HS-5 (cell line): ENCODE data around the gene LAMP1.
"Not testable (repeated sequence)": the region's sequence is repeated elsewhere in the genome, so short reads cannot be mapped to it uniquely, and the experiment has no call there.

Source experiments
- DNase-seq: peaks from one replicate; pipeline ENCODE4 v3.0.0-alpha.2; 2012; ENCODE audit warnings: low read depth

Gene LAMP1

DNA sequence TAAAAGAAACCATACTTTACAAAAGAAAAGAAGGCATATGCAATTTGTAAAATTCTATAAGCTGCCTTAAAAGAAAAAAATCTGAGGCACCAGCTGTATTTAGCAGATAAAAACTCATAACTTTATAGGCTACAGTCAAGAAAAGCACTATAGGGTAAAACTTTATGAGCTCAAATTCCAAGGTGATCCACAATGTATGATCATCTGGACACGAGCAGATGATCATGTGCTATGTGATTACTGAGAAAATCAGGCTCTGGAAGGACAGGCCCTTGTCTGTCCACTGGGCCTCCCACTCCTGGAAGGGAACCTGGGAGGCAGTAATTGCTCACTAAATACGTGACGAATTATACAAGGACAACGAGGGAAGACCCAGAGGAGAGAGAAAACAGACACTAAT is 59.6 kb downstream of the LAMP1 start:
- DNase-seq, result no peak

DNA sequence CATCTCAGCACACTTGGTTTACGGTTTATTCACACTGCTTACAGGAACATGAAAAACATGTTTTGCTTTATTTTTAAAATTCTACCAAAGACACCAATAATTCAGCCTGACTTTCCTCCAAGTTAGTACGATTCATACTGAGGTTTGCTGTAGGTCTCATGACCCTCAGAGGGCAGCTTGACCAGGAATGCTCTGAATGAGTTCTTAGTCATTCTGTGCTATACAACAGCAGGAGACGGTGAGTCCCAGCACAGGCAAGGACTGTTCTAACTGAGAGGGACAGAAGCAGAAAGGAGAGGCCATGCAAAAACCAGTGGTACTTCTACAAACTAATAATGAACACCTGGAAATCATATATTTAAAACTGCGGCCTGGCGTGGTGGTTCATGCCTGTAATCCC is 60.5 kb downstream of the LAMP1 start:
- DNase-seq, result peak; percentile 11

DNA sequence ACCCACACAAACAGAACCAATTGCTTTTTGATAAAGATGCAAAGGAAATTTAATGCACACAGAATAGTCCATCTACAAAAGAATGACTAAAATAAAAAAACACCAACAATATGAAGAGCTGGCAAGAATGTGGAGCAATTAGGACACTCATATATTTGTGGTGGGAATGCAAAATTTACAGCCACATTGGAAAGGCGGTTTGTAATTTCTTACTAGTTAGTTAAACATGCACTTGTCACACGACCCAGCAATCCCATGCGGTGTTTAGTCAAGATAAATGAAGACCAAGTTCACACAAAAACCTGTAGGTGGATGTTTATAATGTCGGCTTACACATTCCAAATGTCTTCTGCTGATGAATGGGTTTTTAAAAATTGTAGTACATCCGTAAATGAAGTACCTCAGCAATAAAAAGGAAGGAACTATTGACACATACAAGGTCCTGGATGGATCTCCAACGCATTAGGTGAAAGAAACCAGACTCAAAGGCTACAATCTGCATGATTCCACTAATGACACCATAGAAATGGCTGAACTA is 61.7 kb downstream of the LAMP1 start:
- no peak for DNase-seq

DNA sequence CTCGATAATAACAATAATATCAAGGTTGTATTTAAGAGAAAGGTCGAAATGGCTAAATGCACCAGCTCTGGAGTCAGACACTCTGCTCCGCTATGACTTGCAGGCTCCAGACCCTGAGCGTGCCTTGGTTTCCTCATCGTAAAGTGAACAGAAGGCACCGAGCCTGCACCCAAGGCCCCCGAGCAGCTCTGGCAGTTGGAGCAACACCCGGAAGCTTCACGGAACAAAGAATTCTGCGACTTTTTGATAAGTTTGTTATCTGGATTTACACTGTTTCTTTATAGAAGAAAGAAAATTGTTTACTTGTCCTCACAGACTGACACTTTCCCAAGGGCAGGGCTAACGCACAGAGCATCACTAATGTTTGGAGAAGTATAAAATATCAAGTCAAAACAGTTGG is 62.5 kb downstream of the LAMP1 start:
- DNase-seq, result no peak

DNA sequence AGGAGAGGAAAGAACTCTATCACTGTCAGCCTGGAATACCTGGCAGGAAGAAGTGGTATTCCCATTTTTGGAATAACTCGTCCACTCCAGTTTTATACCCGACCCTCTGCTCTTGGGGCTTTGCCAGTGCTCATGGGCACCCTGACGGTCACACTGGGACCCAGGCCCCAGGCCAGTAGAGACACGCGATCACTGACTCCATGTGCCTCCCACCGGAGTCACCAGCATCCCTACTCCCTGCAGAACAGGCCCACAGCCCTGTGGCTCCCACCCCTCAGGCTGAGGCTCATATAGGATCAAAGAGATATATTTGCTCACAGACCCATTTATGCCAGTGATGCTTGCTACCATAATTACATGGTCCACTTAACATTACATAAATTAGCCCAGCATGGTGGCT is 63.4 kb downstream of the LAMP1 start:
- DNase-seq, result no peak

DNA sequence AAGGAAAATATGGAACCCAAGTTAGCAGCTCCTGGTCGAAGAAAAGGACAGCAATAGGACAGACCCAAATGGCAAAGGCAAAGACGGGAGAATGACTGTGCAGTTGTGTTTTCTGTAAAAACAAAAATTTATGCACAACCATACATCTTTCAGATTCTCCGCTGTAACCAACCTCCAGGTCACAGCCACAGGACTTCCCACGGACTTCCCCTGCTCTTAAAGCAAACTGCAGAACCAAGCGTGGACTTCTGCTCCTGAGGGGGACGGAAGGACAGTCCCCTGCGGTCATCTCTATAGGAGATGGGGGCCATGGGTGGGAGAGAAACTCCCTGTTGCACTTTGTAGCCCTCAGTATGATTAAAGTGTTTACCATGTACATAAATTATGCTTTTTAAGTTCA is 64.4 kb downstream of the LAMP1 start:
- DNase-seq, result no peak

DNA sequence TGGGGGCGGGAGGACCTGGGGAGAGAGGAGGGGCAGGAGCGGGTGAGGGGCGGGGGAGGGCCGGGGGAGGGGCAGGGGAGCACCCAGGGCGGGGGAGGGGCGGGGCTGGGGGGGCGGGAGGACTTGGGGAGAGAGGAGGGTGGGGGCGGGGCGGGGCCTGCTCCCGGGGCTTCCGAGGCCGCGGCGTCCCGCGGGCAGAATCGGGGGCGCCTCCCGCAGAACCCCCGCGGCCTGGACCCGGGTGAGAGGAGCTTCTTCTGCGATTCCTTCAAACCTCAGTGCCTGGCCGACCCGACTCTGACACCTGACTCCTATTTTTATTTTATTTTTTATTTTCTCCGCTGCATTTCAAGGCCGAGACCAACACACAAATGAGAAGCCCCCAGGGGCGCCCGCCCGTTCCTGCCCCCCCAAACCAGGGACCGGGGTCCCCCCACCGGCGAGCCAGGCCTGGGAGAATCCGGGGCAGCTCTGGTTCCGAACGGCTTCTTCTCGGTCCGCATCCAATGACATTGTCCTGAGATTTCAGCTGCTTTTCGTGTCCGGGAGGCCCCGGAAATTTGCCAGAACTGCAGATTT is 67.4 kb downstream of the LAMP1 start:
- no peak for DNase-seq

DNA sequence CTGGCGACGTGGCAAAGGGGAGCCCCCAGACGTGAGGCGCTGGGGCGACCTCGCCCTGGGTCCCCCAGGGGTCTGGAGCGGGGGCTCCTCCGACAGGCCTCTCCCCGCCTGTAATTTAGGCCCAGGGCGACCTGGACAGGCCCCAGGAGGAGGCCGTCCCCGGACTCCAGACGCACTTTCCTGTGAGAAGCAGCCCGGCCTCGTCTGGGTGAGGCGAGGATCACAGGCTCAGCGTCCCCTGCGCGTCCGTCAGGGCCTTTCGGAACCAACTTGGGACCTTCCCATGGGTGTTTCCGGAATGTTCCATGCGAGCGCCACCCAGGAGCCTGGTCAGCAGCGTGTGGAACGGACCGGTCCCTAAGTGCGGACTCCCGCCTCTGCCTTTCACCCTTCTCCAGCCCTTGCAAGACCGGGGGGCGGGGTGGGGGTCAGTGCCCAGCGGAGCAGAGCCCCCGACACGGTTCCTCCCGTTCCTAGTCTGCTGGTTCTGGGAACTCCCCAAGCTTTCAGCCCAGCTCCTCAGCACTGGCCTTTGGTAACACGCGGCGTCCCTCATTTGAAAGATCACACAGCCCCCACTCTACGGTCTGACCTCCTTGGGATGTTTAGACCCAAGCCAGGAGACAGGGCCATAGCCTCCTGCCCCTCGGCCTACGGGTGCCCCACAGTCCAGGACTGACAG is 68.0 kb downstream of the LAMP1 start:
- DNase-seq, result no peak

DNA sequence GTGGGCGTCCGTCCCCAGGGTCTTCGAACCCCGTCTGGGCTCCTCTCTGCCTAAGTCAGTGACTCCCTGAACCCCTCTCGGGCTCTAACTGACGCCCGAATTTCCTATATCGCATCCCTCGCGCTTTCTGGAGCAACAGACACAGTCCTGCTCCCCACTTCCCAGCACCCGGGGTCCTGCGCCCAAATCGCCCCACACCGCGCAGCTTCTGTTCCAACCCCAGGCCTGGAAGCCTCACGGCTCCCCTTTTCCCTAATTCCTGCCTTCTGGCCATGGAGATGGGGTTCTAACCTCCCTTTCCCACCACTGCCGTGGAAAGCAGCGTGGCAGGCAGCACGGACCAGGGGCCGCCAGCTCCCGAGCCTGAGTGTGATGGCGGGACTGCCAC is 68.5 kb downstream of the LAMP1 start:
- no peak for DNase-seq

DNA sequence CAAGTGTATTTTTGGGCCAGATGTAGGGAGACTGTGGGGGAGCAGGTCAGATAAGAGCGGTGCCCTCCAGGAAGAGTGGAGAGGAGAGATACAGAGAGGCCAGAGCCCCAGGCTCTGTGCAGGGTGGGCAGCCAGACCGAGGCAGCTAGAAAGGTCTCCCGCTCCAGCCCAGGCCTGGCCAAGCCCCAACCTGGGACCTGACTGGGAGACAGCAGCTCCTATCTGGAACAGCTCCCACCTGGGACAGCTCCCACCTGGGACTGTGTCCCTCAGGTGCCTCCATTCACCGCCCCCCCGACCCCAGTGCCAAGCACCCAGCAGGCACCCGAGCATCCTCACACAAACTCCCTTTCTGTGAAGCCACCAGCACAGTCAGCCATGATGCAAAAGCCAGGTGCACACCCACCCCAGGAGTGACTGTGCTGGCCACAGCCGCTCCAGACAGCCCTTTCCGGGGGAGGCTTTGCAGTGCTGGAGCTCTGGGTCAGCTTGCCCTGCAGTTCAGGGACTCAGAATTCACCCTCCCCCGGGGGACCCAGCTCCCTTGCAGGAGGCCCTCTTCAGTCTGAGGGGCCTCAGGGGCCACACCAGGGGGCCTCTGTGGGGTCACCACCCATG is 69.0 kb downstream of the LAMP1 start:
- DNase-seq, result no peak

DNA sequence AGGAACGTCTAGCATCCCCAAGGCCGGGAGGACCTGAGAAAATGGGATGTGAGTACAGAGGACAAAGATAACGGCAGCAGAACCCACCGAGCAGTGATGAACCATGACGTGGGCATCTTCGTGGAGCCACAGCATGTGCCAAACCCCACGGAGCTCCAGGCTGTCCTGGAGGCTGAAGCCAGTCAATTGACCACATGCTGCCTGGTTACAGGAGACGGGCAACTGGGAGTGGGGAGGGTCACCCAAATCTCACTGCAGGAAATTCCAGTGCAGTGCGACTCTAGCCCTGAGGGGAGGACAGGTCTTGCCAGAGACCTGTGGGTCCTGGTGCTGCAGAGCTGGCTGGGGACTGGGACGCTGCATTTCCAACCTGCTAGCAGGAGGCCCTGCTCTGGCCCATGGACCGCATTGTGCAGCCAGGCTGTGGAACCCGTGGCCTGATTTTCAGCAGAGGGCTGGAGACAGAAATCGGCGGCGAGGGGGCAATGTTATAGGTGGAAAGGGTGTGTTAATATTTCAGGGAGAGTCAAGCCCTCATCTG is 70.1 kb downstream of the LAMP1 start:
- DNase-seq, result no peak

DNA sequence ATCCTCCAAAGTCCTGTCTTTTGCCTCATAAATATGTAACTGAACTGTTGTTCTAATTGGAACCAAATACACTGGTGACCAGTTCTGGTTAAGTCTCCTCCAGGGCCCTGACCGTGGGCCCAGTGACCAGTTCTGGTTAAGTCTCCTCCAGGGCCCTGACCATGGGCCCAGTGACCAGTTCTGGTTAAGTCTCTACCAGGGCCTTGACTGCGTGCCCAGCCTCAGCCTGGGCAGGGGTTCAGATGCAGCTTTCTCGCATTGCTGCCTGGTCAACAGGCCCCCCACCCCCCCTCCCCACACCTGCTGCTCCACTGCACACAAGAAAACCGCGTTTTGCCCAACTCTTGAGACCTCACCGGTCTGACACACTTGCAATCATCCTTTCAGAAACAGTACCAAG is 70.7 kb downstream of the LAMP1 start:
- DNase-seq, result no peak

DNA sequence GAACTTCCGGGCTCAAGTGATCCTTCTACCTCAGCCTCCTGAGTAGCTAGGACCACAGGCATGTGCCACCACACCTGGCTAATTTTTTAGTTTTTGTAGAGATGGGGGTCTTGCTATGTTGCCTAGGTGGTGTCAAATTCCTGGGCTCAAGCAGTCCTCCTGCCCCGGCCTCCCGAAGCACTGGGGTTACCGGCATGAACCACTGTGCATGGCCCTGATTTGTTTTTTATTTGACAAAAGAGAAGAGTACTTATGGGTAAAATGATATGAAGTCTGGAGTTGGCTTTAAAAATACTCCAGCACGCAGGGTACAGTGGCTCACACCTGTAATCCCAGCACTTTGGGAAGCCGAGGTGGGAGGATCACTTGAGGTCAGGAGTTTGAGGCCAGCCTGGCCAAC is 71.3 kb downstream of the LAMP1 start:
- not testable (repeated sequence) for DNase-seq

DNA sequence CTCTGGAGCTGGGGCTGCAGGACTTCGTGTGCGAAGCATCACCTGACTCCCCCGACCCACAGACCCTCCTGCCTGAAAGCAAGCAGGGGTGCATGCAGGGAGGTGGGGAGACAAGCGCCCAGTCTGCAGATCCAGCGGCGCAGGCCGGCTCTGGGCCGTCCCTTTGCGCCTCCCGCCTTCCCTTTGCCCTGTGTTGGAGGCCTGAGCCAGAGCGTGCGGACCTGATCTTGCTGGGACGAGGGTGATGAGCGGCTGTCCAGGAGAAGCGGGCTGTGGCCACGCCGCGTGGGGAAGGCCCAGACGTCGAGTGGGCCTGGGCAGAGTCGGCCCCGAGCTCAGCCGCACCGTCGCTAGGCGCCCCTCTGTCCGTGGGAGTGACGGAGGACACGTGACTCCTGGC is 72.2 kb downstream of the LAMP1 start:
- no peak for DNase-seq

DNA sequence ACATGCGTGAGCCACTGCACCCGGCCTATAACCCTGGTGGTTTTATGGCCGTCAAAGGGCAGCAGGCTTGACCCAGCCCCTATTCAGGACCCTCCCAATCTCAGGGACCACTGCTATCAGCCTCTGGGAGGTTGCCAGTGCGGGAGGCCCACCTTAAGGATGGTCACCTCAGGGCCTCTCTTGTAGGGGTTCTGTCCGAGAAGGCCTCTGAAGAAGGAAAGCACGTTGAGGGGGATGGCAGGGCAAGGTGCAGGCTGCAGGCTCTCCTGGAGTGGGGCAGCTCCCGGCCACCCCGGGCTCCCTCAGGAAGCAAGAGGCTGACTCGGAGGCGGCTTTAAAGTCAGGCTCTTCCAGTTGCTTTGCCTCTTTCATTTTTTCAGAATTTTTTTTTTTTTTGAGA is 72.8 kb downstream of the LAMP1 start:
- no peak for DNase-seq

DNA sequence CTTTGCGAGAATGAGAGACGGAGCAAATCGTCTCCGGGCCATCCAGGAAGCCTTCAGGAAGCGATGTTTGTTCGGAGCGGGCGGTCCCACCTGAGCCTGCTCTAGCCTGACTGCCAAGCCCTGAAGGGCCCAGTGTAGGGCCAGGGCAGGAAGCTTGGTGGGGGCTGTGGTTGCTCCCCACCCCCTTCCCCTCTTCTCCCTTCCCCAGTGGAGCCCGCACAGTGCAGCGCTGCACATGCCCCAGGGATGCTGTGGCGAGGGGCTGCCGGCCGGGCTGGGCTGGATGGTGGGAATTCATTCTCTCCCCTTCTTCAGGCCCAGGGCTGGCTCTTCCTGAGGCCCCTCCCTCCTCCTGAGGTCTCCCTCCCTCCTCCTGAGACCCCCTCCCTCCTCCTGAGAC is 74.0 kb downstream of the LAMP1 start:
- no peak for DNase-seq

DNA sequence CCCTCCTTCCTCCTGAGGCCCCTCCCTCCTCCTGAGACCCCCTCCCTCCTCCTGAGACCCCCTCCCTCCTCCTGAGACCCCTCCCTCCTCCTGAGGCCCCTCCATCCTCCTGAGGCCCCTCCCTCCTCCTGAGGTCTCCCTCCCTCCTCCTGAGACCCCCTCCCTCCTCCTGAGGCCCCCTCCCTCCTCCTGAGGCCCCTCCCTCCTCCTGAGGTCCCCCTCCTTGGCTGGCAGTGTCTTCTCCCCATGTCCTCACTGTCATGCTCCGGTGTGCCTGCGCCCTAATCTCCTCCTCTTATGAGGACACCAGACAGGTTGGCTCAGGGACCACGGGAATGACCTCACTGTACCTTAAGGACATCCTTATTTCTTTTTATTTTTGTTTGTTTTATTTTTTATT is 74.7 kb downstream of the LAMP1 start:
- not testable (repeated sequence) for DNase-seq
